Stimulated activated CD4-positive, alpha-beta T cell treated with anti-CD3 and anti-CD28 coated beads, Interleukin-12 subunit alpha, Interleukin-12 subunit beta, amount 100 ng/mL, for 24 hours (primary cell): Measurements from ENCODE around the gene RIC3.

Experiments used
- DNase-seq, 2 experiments: peaks; one replicate each; pipeline ENCODE4 v3.0.0-alpha.2; 2020; ENCODE audit warnings: low read depth in 2 of 2

The RIC3 gene, protein sequence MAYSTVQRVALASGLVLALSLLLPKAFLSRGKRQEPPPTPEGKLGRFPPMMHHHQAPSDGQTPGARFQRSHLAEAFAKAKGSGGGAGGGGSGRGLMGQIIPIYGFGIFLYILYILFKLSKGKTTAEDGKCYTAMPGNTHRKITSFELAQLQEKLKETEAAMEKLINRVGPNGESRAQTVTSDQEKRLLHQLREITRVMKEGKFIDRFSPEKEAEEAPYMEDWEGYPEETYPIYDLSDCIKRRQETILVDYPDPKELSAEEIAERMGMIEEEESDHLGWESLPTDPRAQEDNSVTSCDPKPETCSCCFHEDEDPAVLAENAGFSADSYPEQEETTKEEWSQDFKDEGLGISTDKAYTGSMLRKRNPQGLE

DNA sequence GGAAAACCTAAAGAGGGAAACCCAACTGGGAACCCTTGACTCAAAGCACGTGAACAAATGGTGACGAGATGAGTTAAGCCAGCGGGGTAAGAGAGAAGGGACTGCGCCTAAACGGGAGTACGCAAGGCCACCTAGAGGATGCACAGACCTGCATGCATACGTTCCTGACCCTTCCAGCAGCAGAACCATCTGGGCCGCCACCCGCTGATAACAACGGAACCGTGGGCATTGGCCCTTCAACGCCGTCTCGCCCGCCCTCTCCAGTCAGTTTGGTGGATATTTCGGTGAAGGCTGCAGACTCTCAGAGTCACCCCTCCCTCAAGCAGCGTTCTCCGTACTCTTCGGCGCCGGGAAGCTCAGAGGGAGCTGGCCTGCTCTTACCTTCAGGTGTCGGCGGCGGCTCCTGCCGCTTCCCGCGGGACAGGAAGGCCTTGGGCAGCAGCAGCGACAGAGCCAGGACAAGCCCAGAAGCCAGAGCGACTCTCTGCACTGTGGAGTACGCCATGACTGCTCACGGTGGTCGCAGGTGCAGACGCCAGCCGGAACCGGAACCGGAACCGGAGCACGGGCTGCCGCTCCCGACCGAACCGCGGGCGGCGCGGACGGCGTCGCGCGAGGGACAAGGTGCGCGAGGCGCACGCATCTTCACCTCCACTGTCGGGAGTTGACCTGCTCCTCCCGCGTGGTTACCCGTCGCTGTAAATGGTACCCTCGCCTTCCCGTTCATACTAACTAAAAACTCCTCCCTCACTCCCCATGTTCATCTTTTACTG lies at the start of gene RIC3:
Gene RIC3, minus strand, starts transcription at position 541 of the 773 bp plus-strand sequence. Its CDS starts 36 bp downstream, at position 505.
- peak; percentile 40 to 44 for DNase-seq

DNA sequence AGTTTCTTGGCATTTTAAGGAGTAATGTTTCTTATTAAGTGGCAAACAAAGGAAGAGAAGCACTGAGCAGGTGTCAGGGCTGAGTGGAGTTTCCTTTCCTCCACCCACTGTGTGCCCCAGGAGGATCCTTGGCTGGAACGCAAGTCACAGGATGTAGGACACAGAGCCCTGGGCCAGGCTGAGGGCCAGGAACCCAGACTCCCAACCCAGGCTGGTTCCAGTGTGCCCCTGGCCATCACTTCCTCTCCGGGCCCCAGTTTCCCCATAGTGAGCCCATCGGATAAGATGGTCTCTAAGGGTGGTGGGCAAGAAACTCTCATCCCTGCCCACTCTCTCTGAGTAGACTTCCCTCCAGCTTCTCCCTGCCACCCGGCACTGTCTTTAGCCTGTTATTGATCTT lies 49.6 kb upstream of the RIC3 start:
- DNase-seq: no peak

DNA sequence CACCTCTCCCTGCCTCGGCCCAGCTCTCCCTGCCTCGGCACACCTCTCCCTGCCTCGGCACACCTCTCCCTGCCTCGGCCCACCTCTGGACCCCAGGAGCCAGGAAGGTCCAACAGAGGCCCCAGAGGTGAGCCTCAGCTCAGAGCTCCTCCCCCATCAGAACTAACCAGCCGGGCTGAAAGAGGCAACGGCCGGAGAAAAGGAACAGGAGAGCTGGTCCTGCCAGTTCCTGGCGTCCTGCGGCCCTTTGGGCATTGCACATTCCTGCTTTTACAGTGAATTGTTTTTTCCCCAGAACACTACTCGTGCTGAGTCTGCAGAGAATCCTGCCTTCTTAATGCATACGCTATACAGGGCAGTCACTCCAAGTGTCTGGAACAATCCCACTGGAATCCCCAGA lies 49.1 kb upstream of the RIC3 start:
- DNase-seq: no peak

DNA sequence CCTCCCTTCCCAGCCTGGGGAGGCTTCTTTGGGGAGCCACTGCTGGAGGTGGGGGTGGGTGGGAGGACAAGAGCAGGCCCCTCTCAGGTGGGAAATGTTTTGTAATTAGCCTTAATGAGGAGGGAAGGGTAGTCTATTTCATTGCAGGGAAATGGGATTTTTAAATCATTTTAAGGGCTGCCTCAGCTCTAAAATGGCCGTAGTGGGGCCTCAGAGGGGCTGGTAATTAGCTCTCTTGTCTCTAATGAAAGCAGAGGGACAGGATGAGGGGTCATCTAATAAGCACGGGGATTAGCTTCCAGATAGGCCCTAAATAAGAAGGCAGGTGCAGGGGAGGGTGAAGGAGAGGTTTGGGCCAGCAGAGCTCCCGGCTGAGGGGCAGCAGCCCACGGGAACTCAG lies 48.3 kb upstream of the RIC3 start:
- no peak for DNase-seq

DNA sequence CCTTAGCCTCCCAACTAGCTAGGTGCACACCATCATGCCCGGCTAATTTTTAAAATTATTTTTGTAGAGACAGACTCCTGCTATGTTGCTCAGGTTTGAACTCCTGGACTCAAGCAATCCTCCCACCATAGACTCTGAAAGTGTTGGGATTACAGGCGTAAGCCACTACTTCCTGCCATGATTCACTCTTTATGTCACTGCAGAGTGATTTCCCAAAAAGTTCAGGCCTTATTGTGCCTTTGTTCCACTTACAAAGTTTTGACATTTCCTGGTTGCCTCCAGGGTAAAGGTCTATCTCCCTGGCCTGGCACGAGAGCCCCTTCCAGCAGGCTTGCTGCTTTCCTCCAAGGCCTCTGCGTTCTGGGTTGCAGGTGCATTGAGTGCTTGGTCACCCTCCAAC lies 44.6 kb upstream of the RIC3 start:
- no peak for DNase-seq

DNA sequence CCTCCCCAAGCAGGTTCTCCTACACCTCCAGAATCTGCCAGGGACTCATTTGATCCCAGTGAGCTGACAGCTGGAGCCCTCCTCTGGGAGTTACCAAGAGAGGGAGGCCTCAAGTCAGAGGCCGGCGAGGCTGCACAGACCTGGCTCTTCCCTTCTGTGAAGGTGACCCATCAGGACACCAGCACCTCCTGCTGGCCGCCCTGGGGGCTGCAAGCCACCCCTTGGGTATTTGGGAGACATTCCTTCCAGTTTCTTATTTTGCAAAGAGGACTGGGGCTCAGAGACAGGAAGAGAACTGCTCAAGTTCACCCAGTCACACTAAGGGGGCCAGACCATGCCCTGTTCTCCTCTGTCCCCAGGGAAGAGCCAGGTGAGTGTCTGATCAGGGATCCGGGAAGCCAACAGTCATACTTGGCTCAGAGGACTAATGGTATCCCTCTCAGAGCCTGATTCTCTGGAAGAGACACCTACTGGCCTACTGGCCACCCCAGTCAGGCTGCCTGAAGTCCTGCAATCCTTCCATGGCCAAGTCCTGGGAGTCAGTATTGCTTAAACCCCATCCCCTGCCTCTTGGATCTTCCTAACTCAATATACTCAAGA lies 40.5 kb upstream of the RIC3 start:
- DNase-seq: peak in 1 of 2 experiments; percentile 34

DNA sequence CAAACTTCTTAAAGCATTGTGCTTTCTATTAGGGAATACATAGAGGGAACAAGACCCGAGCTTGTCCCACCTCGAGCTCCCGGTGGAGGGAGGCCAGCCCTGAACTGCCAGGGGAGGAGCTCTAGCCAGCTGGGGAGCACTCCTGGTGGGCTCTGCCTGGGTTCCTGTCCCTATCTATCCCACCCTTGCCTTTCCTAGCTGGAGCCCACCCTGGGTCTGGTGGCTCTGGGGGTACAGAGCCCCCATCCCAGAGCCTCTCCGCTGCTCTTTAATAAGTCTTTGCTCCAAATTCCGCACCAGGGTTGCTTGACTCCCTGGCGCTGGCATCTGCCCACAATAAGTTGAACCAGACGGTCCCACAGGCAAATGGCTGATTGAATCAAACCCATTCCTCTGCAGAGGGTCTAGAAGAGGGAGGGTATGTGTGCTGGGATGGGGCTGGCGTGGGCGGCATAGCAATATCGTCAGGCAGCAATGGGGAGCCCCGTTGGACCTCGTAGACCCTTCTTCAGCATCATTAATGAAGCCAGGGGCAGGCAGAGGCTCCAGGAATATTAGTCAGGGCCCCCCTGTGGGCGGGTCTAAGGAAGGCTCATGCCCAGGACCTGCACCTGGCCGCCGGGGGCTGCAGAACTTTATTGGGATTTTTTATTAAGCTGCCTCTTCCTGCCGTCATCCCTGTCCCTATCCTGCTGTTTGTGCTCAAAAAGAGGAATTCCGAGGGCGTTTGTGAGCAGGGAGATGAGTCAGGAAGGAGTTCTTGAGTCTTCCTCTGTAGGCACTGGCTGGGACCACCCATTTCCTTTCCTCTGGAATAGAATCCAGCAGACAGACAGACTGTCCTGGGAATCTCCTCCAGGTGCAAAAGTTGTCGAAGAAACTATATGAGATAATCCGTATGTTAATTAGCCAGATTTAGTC lies 38.5 kb upstream of the RIC3 start:
- DNase-seq: no peak

DNA sequence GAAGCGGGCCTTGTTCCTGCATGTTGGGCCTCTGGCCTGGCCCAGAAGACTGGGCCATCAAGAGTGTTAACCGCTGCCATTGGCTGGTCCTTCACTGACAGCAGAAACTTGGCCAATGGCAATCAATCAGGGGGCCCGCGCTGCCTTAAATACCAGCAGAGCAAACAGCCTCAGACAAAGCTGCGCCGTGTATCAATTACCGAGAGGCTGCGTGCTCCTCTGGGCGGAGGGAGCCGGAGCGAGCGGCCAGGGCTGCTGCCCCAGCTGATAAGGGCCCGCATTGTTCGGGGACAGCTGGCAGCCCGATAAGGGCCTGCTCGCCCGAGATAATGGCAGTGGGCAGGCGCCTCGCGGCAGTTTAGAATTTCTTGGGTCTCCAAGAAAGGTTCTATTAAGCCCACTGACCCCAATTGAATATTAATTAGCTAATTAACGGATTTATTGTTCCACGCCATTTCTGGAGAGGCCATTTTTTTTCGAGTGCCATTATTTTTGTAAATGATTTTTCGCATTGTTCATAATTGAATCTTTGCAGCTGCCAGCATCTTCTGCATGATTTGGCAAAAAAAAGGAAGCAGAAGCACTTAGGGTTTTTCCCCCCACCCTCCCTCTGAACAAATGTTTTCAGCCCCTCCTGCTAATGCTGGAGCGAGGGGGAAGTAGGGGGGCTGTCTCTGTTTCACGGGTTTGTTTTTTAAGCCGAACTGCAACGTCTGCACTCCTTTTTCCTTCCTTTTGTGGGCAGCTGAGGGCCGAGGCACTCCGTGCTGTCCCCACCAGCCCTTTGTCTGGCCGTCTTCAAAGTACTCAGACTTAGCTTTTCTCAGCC lies 37.6 kb upstream of the RIC3 start:
- DNase-seq: no peak

DNA sequence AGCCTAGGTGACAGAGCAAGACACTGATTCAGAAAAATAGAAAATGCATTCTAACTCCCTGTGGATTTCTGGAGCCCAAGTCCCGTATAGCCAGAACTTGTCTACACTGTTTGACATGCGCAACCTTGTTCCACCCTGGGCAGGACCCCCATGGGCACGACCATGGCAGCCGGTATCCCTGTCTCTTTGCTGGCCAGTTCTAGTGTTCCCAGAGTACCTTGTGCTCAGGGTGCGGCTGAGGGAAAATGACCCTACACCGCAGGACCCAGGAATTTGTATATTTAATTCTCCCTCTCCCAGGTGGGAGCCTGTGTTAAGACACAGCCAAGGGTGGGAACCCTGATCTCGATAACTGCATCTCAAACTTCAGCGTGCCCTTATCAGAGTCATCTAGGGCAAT lies 36.7 kb upstream of the RIC3 start:
- DNase-seq: no peak

DNA sequence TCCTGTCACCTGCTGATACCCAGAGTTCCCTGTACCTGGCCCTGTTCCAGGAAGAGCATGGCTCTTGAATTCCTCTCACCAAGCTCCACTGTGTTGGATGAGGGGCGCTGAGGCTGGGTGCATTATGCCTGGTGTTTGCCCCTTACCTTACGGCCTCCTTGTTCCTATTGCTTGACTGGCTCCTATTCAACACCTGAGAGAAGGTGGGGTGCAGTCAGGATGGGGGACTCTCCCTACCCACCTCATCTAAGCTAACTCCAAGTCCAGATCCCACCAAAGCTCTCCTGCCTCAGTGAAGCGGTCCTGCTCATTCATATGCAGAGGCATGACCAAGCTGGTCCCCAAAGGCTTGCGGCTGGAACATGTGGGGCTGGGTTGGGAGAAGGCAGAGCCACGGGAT lies 35.8 kb upstream of the RIC3 start:
- no peak for DNase-seq

DNA sequence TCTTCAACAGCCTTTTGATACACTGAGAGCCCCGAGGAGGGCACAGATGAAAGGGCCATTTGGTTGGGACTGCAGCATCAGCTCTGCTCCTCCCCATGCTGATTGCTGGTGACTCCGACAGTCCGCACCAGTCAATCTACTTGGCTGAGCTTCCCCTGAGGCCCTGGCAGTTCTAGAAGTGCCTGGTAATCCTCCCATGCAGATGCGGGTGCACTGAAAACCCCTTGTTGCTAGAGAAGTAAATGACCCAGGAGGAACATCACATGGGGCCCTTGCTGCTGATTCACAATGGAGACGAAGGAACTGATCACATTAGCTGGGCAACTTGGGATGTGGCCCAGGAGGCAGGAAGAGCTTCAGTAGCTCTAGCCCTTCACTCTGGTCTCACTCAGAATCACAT lies 35.2 kb upstream of the RIC3 start:
- no peak for DNase-seq

DNA sequence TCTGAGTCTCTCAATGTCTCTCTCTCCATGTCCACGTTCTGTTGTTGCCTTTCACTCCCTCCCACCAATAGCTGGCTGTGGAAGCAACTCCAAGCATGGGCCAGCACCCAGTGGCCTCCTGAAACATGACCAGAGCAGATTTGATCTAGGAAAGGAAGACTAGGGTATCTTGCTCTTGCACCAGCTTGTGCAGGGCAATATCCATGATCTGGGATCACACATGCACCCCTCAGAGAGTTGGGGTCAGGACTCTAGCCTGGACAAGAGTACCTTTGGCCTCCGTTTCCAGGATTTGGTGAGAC lies 34.5 kb upstream of the RIC3 start:
- no peak for DNase-seq

DNA sequence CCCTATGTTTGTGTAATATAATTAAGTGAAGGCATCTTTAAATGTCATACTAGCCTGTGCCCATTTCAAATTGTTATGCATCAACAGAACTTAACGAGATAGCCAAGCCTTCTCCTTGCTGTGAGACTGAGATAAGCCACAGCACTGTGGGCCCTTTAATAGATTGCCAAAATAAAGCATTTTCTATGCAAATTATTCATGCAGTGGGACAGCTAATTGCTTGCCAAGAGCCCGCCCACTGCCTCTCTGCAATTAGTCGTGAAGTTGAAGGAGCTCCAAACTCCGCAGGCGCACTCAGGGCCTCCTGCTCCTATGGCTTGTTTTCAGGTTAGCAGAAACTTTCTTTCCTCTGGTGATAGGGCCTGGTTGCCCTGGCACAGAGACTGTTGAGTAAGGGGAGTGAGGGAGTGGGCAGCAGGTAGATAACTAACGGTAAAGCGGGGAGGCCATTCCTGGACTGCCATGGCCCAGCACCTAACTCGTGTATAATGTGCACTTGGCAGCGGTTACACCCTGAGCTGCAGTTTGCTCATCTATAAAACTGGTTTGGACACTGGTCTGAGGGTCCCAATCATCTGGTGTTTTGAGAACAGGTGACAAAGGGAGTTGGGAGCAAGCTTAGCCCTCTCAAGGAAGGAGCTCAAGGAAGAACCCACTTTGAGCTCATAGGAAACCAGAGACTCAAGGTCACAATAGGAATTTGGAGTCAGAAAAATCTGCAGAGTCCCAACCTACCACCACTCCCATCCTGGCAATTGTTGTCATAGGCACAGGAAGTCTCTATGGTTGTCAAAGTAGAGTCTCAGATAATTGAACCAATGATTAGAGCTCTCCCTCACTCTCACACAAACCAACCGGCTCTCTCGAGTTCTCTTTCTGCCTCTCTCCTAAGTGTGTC lies 33.9 kb upstream of the RIC3 start:
- DNase-seq: no peak

DNA sequence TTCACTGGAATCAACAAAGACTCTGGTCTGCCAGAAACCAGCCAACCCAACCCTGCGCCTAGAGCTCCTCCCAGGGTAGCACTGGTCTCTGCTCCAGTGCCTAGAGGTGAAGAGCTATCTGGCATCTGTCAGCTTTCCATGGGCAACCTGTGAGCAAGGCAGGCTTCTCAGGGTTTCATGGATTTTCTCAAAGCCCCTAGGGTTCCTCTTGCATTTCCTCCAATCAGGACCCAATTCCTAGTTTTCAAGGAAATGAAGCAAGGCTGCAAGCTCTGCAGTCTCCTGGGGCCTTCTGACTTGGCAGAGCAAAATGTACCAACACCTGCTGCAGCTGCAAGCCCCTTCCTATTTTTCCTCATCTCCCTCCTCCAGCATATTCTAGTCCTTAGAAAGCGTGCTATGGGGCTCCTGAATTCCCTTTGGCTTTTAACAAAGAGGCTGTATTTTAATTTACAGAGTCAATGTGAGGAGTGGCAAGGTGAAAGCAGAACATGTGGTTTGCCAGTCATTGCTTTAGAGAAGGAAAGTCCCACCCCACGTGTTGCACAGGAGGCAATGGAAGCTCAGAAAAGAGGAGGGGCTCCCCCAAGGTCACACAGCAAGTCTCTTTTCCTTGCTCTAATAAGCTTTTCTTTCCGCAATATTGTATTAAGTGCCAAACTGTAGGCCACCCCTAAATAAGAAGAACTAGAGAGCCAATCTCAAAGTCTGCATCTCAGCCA lies 33.0 kb upstream of the RIC3 start:
- no peak for DNase-seq

DNA sequence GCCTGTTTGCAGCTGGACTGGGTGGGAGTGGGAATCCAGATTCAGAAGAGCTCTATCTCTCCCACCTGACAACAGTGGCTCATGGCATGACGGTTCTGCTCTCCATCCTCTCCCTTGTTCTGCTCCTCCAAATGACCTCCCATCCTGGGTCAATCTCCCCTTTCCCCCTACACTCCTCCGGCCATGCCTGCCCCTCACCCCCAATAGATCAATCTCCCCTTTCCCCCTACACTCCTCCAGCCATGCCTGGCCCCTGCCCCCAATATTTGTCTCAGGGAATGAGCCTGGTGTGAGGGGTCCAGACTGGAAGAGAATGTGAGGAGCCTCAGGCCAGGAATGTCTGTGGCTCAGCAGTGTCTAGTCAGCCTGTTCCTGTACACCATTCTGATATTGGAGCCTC lies 30.9 kb upstream of the RIC3 start:
- DNase-seq: no peak

DNA sequence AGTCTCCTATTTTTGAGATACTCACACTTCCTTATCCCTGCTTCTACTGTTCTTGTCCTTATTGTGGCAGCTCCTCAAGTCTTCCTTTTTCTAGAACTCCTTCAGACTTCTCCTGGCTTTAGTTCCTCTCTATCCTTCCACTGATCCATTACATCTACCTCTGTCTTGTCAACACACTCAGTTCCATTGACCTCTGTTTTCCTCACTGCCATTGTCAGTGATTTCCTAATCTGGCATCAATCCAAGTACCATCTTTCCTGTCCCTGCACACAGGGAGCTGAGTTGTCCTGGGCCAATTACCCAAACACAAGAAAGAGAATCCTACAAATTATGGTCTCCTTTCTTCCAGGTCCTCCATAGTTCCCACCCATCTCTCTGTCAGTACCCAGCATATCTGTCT lies 27.9 kb upstream of the RIC3 start:
- no peak for DNase-seq

DNA sequence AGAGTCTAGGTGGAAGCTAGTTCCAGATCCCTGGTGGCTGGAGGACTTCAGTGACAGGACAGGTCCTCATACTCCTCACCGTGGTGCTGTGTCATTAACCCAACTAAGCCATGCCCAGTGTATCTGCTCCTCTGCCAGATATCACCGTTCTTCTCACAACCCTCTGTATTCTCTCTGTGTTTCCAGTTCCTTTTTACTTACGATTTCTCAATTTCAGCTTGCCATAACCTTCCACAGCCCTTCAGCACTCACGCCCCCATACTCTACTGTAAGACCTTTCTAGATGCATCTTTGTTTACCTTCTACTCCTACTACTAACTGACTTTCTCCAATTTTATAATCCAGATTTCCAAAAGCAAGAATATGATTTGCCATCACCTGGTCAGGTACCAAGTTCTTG lies 26.1 kb upstream of the RIC3 start:
- DNase-seq: no peak

DNA sequence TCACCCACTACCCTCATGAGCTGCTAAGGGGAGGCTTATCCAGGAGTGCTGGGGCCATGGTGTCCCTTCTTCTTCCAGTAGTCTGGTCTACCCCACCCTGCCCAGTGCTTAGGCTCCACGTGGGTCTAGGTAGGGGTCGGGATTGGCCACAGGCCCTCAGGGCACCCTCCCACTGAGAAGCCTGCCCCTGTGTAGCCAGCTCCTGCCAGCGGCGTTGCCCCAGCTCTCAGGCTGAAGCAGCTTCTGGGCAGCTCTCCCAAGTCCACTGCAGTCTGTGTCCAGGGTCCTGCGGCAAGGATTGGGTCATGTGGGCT lies 24.0 kb upstream of the RIC3 start:
- no peak for DNase-seq

DNA sequence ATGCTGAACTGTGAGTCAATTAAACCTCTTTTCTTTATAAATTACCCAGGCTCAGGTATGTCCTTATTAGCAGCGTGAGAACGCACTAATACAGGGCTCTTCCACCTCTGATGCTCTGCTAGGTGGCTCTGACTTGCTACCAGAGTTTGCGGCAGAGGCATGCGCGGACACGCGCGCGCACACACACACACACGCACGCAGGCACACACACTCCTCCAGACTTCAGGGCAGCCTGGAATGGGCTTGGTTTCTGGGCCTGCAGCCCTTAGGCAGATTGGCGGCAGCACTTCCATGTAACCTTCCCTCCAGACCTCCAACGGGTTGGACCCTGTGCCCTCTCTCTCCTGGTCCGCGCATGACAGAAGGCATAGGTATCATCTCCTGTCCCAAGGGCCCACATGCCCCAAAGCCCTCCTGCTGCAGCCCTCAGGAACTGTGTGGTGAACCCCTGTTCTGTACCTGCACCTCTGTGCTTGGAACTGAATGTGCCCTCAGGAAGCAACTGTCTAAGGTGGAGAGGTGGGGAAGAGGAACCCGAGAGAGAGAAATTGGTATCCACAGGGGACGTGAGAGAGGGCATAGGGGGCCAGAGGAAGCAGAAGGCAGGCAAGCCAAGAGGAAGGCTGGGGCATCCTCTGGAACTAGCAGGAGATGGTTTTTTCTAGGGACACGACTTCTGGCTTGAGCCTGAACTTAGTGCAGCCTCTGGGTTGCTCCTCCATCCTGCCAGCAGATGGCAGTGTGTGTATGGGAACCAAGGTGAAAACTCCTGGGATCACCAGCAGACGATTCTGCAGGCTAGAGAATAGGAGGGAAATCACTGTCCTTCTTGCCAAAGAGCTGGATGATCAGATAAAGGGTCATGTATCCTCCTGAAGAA lies 23.4 kb upstream of the RIC3 start:
- DNase-seq: peak in 1 of 2 experiments; percentile 46
